SU-DHL-6 (cell line): ENCODE measurements around the gene BAK1.

ENCODE experiments used
- H2AFZ ChIP-seq: fragments of 200-600 bp; sonication (generic); 2 replicates; pipeline ENCODE4 v1.6.1; 2014; ENCODE audit warnings: low read depth, mild to moderate bottlenecking, moderate library complexity, mixed read lengths, antibody characterized with exemption, low read length; ENCODE audit not compliant: severe bottlenecking
- H3F3A ChIP-seq: fragments of 200-600 bp; shearing (Covaris generic); 2 replicates; pipeline ENCODE4 v1.6.0; 2016; ENCODE audit warnings: antibody characterized with exemption, mild to moderate bottlenecking; ENCODE audit not compliant: insufficient read depth
- H3K27ac ChIP-seq: fragments of 200-600 bp; sonication (generic); 2 replicates; pipeline ENCODE4 v1.5.1; 2016; ENCODE audit warnings: low read depth, mild to moderate bottlenecking, low read length, moderate library complexity, mixed read lengths
- H3K27me3 ChIP-seq: fragments of 200-600 bp; sonication (generic), shearing (Covaris generic); 2 replicates; pipeline ENCODE4 v1.6.0; 2014; ENCODE audit warnings: mild to moderate bottlenecking, low read length
- H3K36me3 ChIP-seq: fragments of 200-600 bp; sonication (generic); 2 replicates; pipeline ENCODE4 v1.6.1; 2014; ENCODE audit warnings: mild to moderate bottlenecking, low read length, mixed read lengths
- H3K4me2 ChIP-seq: fragments of 300-600, 200-600 bp; shearing (Covaris generic), sonication (generic); 2 replicates; pipeline ENCODE4 v1.6.0; 2014; ENCODE audit warnings: low read length, low read depth, mild to moderate bottlenecking; ENCODE audit not compliant: poor library complexity, severe bottlenecking
- H3K4me3 ChIP-seq: fragments of 200-600 bp; sonication (generic); 2 replicates; pipeline ENCODE4 v1.5.1; 2014; ENCODE audit warnings: antibody characterized with exemption, low read length, mild to moderate bottlenecking, mixed read lengths; ENCODE audit not compliant: insufficient read depth, poor library complexity, severe bottlenecking
- H3K79me2 ChIP-seq: fragments of 200-600 bp; sonication (generic); 2 replicates; pipeline ENCODE4 v1.6.1; 2014; ENCODE audit warnings: mild to moderate bottlenecking, low read length, moderate library complexity; ENCODE audit not compliant: insufficient read depth
- H3K9ac ChIP-seq: fragments of 200-600 bp; sonication (generic); 2 replicates; pipeline ENCODE4 v1.7.0; 2014; ENCODE audit warnings: mild to moderate bottlenecking, low read length
- H3K9me2 ChIP-seq: fragments of 200-600 bp; sonication (generic); replicated peaks from 2 replicates; pipeline ENCODE4 v1.6.1; 2014; ENCODE audit warnings: low read length; ENCODE audit not compliant: insufficient read depth
- H3K9me3 ChIP-seq: fragments of 200-600 bp; sonication (generic); 2 replicates; pipeline ENCODE4 v1.6.1; 2014; ENCODE audit warnings: low read length, mixed read lengths; ENCODE audit not compliant: insufficient read depth
- H4K20me1 ChIP-seq: fragments of 200-600 bp; sonication (generic); 2 replicates; pipeline ENCODE4 v1.6.1; 2014; ENCODE audit warnings: low read depth, mild to moderate bottlenecking, antibody characterized with exemption, low read length, moderate library complexity, mixed read lengths
- CTCF ChIP-seq: fragments of 200-600 bp; sonication (generic); IDR thresholded peaks from one replicate; pipeline ENCODE4 v1.5.1; 2017; ENCODE audit warnings: antibody characterized with exemption, mild to moderate bottlenecking, low read length, moderate library complexity; ENCODE audit not compliant: insufficient read depth, poor library complexity, severe bottlenecking
- EZH2phosphoT487 ChIP-seq: fragments of 200-600 bp; sonication (generic), shearing (Covaris generic); conservative IDR thresholded peaks from 2 replicates; pipeline ENCODE4 v1.6.1; 2018; ENCODE audit warnings: mild to moderate bottlenecking, antibody characterized with exemption, low read length, moderate library complexity, mixed read lengths

Gene BAK1

DNA sequence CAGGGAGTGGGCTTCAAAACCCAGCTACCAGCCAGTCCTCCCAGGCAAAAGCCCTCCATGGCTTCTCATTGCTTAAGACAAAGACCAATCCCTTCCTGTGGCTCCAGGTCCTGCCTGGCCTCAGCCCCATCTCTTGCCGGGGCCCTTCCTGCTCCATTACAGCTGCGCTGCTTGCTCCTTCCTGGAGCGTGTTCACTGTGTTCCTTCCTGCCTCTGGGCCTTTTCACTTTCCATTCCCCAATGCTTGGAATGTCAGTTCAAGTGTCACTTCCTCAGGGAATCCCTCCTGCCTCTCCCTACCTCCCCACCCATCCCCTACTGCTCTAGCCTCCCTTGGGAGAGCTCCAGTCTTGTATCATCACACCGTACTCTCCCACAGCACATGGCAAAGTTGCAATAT, 30.0 kb upstream of the BAK1 start:
- no peaks in the 10 kb centered on the region for H3K27me3 ChIP-seq
- no peak overlapping the region for H3K4me3 ChIP-seq
- no peaks in the 10 kb centered on the region for H3K36me3 ChIP-seq
- H3F3A ChIP-seq: no peaks in the 10 kb centered on the region
- H3K79me2 ChIP-seq: no peaks in the 10 kb centered on the region
- no peak overlapping the region for H3K27ac ChIP-seq
- H3K9me2 ChIP-seq: no peaks in the 10 kb centered on the region
- no peak for TF ChIP-seq CTCF
- TF ChIP-seq EZH2phosphoT487: no peak
- H2AFZ ChIP-seq: no peak overlapping the region
- H4K20me1 ChIP-seq: no peaks in the 10 kb centered on the region
- no peaks in the 10 kb centered on the region for H3K9me3 ChIP-seq
- no peak overlapping the region for H3K4me2 ChIP-seq
- H3K9ac ChIP-seq: no peak overlapping the region

GRCh38 chr6:33609528-33609927, 29.5 kb upstream of the BAK1 start:
- Histone ChIP-seq H3K27me3 (no peaks in the 10 kb centered on the region), H3K79me2 (no peaks in the 10 kb centered on the region), H3F3A (no peaks in the 10 kb centered on the region), H3K9me3 (no peaks in the 10 kb centered on the region), H4K20me1 (no peaks in the 10 kb centered on the region), H3K9ac (no peak overlapping the region), H3K27ac (no peak overlapping the region), H3K4me3 (no peak overlapping the region), H3K4me2 (no peak overlapping the region), H3K36me3 (no peaks in the 10 kb centered on the region), H2AFZ (no peak overlapping the region), H3K9me2 (no peaks in the 10 kb centered on the region)
- no peak for TF ChIP-seq EZH2phosphoT487
- TF ChIP-seq CTCF: no peak

DNA sequence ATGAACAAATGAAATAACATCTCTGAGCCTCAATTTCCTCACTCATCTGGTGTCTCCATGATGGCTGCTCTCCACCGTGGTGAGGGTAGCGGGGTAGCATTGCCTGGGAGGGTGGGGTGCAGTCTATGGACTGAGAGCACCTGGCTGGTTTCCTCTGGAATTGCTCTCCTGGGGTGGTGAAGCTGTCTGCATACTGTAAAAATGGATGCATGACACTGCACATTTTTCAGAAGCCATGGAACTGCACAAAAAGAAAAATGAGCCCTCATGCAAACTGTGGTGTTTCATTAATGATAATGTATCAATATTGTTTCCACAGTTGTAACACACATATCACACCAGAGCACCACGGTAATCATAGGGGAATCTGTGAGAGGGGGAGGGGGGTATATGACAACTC, 28.9 kb upstream of the BAK1 start:
- Histone ChIP-seq H3F3A (no peaks in the 10 kb centered on the region), H3K4me3 (no peak overlapping the region), H3K9me3 (no peaks in the 10 kb centered on the region), H3K9me2 (no peaks in the 10 kb centered on the region), H3K27ac (no peak overlapping the region), H2AFZ (no peak overlapping the region), H3K36me3 (no peaks in the 10 kb centered on the region), H4K20me1 (no peaks in the 10 kb centered on the region), H3K9ac (no peak overlapping the region), H3K27me3 (no peaks in the 10 kb centered on the region), H3K79me2 (no peaks in the 10 kb centered on the region), H3K4me2 (no peak overlapping the region)
- no peak for TF ChIP-seq EZH2phosphoT487
- no peak for TF ChIP-seq CTCF
